Iris pigment epithelial cell (primary cell): ENCODE measurements around the gene TNFRSF6B.
"Not testable (repeated sequence)": the region's sequence is repeated elsewhere in the genome, so short reads cannot be mapped to it uniquely, and the experiment has no call there.

Source experiments
- DNase-seq: peaks from one replicate; pipeline ENCODE4 v3.0.0-alpha.2; 2011; ENCODE audit warnings: low read depth

The TNFRSF6B gene

GRCh38 chr20:63662813-63663189 lies 33.7 kb upstream of the TNFRSF6B start:
- DNase-seq = no peak

- DNase-seq = no peak
Measured at GRCh38 chr20:63663332-63664066, 33.0 kb upstream of the TNFRSF6B start.

- DNase-seq = no peak
Measured at GRCh38 chr20:63664143-63664851, 32.2 kb upstream of the TNFRSF6B start.

- peak; percentile 30 for DNase-seq
Measured at GRCh38 chr20:63664861-63665594, 31.4 kb upstream of the TNFRSF6B start.

- no peak for DNase-seq
Measured at GRCh38 chr20:63665708-63666107, 30.7 kb upstream of the TNFRSF6B start.

GRCh38 chr20:63667858-63668257 lies 28.6 kb upstream of the TNFRSF6B start:
- no peak for DNase-seq

GRCh38 chr20:63668351-63668750 lies 28.1 kb upstream of the TNFRSF6B start:
- no peak for DNase-seq

GRCh38 chr20:63671695-63672094 lies 24.8 kb upstream of the TNFRSF6B start:
- not testable (repeated sequence) for DNase-seq

GRCh38 chr20:63672666-63673065 lies 23.8 kb upstream of the TNFRSF6B start:
- DNase-seq = no peak

GRCh38 chr20:63673951-63674350 lies 22.5 kb upstream of the TNFRSF6B start:
- no peak for DNase-seq

GRCh38 chr20:63675681-63676368 lies 20.6 kb upstream of the TNFRSF6B start:
- no peak for DNase-seq

- DNase-seq = no peak
Measured at GRCh38 chr20:63678071-63678470, 18.4 kb upstream of the TNFRSF6B start.

GRCh38 chr20:63678667-63679465 lies 17.6 kb upstream of the TNFRSF6B start:
- no peak for DNase-seq

- no peak for DNase-seq
Measured at GRCh38 chr20:63679799-63680305, 16.6 kb upstream of the TNFRSF6B start.

- DNase-seq = no peak
Measured at GRCh38 chr20:63680427-63680826, 16.0 kb upstream of the TNFRSF6B start.

- no peak for DNase-seq
Measured at GRCh38 chr20:63680857-63681608, 15.4 kb upstream of the TNFRSF6B start.

GRCh38 chr20:63681609-63682142 lies 14.8 kb upstream of the TNFRSF6B start:
- no peak for DNase-seq

GRCh38 chr20:63682384-63683139 lies 13.9 kb upstream of the TNFRSF6B start:
- peak; percentile 95 for DNase-seq

GRCh38 chr20:63685269-63686026 lies 11.0 kb upstream of the TNFRSF6B start:
- no peak for DNase-seq
